ENCODE results near the gene EPB42. TPM values are rescaled to one million over a fixed set of nuclear protein-coding genes. Genes with fewer than 3 reads are reported as not detected.

Gene EPB42
- total RNA-seq, 1 experiment from 2014 or later, result not detected

DNA sequence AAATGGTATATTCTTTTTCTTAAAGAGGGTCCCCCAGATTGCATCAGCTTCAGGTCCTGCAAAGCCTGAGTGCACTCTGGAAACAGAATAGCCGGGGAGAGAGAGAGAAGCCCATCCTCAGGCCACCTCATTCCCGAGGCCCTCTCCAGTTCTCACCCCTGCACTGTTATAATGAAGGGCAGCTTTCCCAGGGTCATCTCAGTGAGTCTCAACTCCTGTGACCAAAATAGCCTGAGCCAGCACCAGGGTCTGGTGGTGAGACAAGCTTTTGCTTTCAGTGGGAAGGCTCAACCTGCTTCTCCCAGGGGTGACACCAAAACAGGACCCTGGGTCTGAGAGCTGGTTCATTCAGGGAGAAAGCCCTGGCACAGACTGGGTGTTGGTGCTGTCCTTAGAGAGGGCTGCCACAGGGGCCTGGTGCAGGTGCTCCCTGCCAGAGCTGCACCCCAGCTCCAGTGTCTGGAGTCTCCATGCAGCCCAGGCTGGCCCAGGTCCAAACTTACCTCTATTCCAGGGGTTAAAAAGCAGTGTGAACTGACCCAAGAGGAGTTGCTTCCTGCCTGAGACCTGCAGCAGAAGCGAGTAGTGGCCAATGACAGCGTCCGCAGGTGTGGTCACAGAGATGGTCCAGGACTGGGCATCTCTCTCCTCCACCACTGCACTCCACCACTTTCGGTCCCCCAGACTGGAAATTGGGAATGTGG is 6.1 kb downstream of the EPB42 start:
- peaks cover 0 to 3% of the 10 kb centered on the region in 2 experiments; a peak in 1 of 4 replicates for H3K4me1 ChIP-seq (ENCODE audit: control insufficient read depth in 1 of 2, insufficient read depth in 2 of 2, low read length in 2 of 2)
- intact Hi-C loops (cut with micrococcal nuclease), result no loop called here
- no peaks in the 10 kb centered on the region for H4K20me1 ChIP-seq (ENCODE audit: insufficient read depth)
- RAD21 ChIA-PET (ENCODE audit: low non-redundant PET in 1 of 2, low total read pairs in 2 of 2, uncharacterized antibody in 2 of 2, unreplicated experiment in 2 of 2), result no interaction called here
- no peak overlapping the region for H3K4me2 ChIP-seq (ENCODE audit: low read length)
- no peaks in the 10 kb centered on the region for H3K9me3 ChIP-seq (ENCODE audit: control insufficient read depth in 1 of 2, insufficient read depth in 1 of 2, low read depth in 1 of 2, low read length in 2 of 2)
- no peaks in the 10 kb centered on the region for H3K9me2 ChIP-seq (ENCODE audit: insufficient read depth)
- H3K27me3 ChIP-seq (ENCODE audit: insufficient read depth, low read length), result no peaks in the 10 kb centered on the region
- DNase-seq (ENCODE audit: low read depth, low spot score) (no peak), ATAC-seq (no peak)
- no TSS peak for BruUV-seq (replicated peaks)
- no peaks in the 10 kb centered on the region for H3K79me2 ChIP-seq (ENCODE audit: insufficient read depth, low read length)
- no peak overlapping the region for H3K4me3 ChIP-seq (replicated peaks in 1 of 2; ENCODE audit: low read depth in 1 of 2, low read length in 2 of 2)
- no peak overlapping the region for H3K9ac ChIP-seq (ENCODE audit: low read length)
- POLR2A ChIA-PET, result no interaction called here
- no peak overlapping the region for H2AFZ ChIP-seq (ENCODE audit: low read depth, low read length, poor library complexity, severe bottlenecking)
- TF ChIP-seq ZFX (IDR thresholded peaks at IDR 0.05), result no peak
- no peak for TF ChIP-seq FOSL1 (IDR thresholded peaks at IDR 0.05; ENCODE audit: low read depth)
- TF ChIP-seq, protein P1, sequence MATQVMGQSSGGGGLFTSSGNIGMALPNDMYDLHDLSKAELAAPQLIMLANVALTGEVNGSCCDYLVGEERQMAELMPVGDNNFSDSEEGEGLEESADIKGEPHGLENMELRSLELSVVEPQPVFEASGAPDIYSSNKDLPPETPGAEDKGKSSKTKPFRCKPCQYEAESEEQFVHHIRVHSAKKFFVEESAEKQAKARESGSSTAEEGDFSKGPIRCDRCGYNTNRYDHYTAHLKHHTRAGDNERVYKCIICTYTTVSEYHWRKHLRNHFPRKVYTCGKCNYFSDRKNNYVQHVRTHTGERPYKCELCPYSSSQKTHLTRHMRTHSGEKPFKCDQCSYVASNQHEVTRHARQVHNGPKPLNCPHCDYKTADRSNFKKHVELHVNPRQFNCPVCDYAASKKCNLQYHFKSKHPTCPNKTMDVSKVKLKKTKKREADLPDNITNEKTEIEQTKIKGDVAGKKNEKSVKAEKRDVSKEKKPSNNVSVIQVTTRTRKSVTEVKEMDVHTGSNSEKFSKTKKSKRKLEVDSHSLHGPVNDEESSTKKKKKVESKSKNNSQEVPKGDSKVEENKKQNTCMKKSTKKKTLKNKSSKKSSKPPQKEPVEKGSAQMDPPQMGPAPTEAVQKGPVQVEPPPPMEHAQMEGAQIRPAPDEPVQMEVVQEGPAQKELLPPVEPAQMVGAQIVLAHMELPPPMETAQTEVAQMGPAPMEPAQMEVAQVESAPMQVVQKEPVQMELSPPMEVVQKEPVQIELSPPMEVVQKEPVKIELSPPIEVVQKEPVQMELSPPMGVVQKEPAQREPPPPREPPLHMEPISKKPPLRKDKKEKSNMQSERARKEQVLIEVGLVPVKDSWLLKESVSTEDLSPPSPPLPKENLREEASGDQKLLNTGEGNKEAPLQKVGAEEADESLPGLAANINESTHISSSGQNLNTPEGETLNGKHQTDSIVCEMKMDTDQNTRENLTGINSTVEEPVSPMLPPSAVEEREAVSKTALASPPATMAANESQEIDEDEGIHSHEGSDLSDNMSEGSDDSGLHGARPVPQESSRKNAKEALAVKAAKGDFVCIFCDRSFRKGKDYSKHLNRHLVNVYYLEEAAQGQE (IDR thresholded peaks at IDR 0.05; ENCODE audit: low read depth), result no peak
- TF ChIP-seq, protein P2, sequence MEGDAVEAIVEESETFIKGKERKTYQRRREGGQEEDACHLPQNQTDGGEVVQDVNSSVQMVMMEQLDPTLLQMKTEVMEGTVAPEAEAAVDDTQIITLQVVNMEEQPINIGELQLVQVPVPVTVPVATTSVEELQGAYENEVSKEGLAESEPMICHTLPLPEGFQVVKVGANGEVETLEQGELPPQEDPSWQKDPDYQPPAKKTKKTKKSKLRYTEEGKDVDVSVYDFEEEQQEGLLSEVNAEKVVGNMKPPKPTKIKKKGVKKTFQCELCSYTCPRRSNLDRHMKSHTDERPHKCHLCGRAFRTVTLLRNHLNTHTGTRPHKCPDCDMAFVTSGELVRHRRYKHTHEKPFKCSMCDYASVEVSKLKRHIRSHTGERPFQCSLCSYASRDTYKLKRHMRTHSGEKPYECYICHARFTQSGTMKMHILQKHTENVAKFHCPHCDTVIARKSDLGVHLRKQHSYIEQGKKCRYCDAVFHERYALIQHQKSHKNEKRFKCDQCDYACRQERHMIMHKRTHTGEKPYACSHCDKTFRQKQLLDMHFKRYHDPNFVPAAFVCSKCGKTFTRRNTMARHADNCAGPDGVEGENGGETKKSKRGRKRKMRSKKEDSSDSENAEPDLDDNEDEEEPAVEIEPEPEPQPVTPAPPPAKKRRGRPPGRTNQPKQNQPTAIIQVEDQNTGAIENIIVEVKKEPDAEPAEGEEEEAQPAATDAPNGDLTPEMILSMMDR (IDR thresholded peaks at IDR 0.05 in 2 of 3, conservative IDR thresholded peaks at IDR 0.05 in 1 of 3; ENCODE audit: borderline replicate concordance in 1 of 3, insufficient read depth in 1 of 3, low read depth in 2 of 3, low read length in 2 of 3), result no peak
- TF ChIP-seq EZH2phosphoT487 (IDR thresholded peaks at IDR 0.05; ENCODE audit: borderline replicate concordance), result no peak
- TF ChIP-seq SP1 (IDR thresholded peaks at IDR 0.05; ENCODE audit: low read depth), result no peak
- TF ChIP-seq CBX3 (IDR thresholded peaks at IDR 0.05; ENCODE audit: low read depth), result no peak
- no peak for TF ChIP-seq EZH2 (IDR thresholded peaks at IDR 0.05)
- CTCF ChIA-PET, result interaction anchor here (1.1 to 5.0 kb wide), 3 partner anchors 11 to 71 kb away, joined by 5 to 21 read pairs (median 16); no protein-coding TSS in a partner anchor
- H3K27ac ChIP-seq (ENCODE audit: low read depth, low read length), result no peak overlapping the region
- no peaks in the 10 kb centered on the region for H3K36me3 ChIP-seq (ENCODE audit: control insufficient read depth in 1 of 2, insufficient read depth in 2 of 2, low read length in 2 of 2)

All from HCT116 (cell line).